Subcutaneous preadipocyte (primary cell): ENCODE results near the gene TAOK2. TPM values are rescaled to one million over a fixed set of nuclear protein-coding genes. Genes with fewer than 3 reads are reported as not detected.

Experiments used
- total RNA-seq: library from RNA; depleted of rRNA; stranded (reverse); fragments of >200 nt; gene quantifications from 2 replicates; pipeline ENCODE4 v1.2.3, GENCODE V29; 2012

The TAOK2 gene
- 32.3 and 42.2 TPM in 2 replicates for total RNA-seq

DNA sequence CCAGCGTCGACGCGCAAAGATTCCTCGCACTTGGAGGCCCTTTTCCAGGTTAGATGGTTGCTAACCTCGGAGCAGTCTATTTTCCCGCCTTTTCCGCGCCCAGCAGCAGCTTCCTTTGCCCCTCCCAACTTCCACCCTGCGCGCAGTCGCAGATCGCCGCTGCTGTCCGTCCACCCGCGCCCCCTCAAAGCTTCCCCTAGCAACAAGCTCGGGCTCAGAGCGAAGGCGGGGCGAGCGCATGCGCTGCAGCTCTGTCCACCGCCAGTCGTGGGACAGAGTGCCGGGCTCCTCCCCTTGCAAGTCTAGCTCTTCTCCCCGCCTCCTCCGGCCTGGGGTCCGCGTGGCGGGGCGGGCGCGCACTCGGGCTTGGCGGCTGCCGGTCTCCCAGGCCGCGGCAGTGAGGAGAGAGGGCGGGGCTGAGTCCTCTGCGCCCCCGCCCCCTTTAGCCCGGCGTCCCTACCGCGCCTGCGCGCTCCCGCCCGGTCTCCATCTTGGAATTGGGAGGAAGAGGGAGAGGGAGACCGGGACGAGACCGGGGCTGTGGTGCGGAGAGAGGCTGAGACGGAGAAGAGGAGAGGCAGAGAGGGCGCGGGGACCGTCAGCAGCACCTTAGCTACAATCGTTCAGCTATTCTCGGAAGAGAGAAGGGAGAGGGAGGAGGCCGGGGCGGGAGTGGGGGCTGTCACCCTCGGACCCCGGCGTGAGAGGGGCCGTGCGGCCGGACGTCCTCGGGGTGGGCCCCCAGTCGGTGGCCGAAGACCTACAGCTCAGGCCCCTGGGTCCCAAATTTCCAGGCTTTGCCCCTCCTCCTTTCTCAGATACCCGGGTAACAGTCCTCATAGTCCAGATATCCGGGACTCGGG is at the start of gene TAOK2:
TAOK2 (plus strand) TSS at position 485 of the 863 bp plus-strand sequence. CDS start 3,905 bp downstream, outside the sequence.

DNA sequence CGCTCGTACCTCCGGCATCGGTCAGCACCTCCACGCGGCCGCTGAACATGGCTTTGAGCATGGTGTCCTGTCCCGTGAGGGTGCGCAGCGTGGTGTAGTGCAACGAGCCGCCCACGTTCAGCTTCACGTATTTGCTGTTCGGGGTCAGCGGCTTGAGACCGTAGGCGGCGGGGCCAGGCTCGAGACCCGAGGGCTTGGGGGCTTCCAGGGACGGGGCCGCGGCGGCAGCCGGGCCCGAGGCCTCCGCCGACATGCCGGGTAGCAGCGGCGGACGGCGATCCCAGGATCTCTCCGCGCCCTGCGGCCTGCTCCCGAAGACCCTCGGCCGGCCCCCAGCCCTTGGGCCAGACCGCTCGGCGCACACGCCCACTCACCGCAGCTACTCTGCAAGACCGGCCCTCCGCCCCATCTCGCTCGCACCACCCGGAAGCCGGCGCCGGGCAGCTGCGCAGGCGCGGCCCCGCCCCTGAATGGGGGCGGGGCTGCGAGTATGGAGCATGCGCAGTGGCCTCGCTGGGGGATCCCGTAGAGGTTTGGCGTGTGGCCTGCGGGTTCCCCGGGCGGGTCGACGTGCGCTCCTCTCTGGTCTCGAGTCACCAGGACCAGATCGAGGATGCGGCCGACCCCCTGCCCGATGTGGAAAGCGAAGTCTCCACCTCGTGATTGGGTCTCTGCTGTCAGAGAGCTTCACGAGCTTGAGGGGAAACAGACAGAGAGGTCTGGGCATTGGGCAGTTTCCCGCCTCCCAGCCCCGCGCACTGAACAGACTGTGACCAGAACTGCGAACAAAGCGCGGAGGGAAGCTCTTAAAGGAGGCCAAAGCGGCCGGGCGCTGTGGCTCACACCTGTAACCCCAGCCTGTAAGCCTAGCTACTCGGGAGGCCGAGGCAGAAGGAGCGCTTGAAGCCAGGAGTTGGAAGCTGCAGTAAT is 47.6 kb upstream of the TAOK2 start, which contains the start of gene KCTD13:
KCTD13 (minus strand) TSS at position 446 of the 930 bp plus-strand sequence; CDS start at position 253, 193 bp downstream.

DNA sequence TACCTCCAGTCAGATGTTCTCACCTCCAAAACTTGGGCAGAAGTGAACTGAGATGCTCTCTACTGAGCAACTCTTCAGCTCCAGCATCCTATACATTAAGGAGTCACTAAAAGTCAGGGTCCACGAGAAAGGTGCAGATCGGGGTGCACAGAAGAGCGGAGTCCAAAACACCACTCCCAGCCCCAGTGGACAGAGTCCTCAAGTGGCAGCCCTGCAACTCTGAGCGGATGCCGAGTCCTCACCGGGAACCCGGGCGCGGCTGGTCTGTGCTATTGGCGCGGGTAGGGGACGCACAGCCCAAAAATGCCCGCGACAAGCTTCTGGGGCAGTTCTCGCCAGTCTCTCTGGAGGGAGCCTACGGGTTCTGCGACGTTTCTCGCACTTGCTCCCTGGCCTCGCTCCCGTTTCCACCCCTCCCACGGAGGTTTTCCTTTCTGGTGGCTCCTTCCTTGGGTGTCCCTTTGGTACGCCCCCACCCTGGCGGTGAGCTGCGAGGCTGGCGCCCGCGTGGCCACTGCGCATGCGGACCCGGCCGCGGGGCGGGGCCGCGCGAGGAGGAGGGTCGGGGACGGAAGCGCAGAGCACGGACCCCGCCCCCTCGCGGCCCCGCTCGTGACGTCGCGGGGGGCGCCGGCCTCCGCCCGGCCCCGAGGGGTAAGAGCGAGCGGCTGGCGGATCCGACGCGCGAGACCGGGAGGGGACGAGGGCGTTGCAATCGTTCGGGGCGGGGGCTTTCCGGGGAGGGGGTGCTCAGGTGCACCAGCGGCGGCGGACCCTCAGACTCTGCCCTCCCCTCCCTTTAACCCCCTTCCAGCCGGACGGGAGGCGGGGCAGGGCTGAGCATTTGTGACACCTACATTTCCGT is 12.0 kb upstream of the TAOK2 start, which contains the start of gene TMEM219:
TMEM219 (plus strand) TSS at position 601 of the 865 bp plus-strand sequence. CDS start 1,065 bp downstream, outside the sequence.

DNA sequence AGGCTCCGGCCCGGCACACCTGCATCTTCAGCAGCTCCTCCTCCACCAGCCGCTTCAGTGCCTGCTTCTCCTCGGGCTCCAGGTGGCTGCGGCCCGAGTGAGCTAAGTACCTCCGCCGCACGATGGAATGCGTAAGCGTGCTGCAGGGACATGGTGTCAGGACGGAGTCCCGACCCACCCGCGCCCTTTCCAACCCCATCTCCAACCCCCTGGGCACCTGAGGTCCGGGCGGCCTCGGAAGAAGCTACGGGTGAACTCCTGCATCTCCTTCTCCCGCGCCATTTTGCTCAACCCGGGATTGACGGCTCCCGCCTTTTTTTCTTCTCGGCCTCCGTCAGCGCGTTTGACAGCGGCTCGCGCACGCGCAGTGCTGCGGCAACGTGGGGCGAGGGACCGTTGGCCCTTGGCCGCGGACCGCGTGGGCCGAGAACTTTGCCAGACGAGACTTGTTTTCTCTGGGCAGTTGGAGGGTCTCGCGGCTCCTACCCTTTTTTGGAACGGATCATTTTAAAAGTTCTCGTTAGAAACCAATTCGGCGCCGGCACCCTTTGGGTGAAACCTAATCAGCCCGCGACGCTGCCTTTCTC is 21.7 kb downstream of the TAOK2 start, which contains the start of gene HIRIP3:
HIRIP3 (minus strand) TSS at position 294 of the 587 bp plus-strand sequence; CDS start at position 282, 12 bp downstream.

DNA sequence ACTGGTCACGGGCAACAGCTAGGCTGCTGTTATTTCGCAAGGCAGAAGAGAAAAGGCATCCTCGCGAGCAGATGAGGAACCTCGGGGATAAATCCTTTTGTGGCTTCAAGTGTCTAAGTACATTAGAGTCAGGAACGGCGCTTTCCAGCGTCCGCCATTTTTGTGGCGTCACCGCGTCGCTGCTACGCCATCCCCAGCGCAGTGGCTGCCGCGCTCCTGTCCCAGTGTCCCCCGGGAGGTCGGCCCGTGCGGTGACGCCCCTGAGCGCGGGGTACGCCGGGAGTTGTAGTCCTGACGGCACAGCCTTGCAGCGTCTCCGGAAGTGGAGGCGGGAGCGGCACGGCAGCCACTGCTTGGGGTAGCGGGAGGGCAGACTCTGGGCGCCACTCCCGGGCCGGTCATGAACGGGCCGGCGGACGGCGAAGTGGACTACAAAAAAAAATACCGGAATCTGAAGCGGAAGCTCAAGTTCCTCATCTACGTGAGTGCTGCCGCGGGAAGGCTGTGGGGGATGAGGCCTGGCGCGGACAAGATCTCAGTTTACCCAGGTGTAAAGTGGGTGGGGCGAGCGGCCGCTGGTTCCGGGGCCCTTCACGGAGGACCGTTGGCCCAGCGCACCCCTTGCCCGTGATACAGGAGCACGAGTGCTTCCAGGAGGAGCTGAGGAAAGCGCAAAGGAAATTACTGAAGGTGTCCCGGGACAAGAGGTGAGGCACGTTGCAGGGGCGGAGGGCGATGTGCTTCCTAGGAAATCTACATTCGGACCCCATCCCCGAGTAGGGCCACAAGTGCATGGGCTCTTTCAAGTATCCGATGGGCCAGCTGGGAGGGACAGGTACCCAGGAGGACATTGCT is 22.5 kb downstream of the TAOK2 start, which contains the start of gene INO80E:
INO80E (plus strand) TSS at position 331 of the 855 bp plus-strand sequence; CDS start at position 401, 70 bp downstream.

DNA sequence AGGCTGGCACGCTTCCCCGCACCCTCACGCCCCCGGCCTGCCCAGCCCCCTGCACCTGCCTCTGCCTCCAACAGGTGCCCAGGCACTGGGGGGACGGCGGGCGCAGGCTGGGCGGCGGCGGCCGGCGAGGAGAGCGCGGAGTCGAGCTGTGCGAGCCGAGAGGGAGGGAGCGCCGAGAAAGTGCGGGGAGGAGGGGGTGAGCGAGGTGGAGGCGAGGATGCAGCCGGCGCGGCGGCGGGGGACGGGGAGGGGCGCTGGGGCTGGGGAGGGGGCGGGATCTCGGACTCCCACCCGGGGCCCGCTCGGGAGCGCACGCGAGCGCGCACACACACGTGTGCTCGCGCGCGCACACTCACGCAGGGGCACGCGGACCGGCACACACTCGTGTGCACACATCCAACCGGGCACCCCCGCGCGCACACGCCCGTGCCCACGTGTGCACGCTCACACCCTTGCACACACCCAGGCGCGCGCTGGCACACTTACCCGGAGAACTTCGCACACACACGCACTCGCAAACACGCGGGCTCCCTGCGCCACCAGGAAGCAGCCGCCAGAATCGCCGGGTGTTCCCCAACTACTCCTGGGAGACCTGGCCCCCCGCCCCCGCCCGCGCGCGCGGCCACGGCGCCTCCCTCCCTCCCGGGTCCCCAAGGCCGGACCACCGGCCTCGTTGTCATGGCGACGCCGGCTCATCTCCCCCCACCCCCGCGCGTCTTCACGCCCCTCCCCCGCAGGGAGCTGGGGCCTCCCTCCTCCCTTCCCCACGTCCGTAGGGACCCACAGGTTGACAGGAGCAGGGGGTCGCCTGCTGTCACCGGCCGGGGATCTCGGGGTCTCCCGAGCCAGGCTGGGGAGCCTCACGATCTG is 37.4 kb downstream of the TAOK2 start, which contains the start of gene DOC2A:
DOC2A (minus strand) TSS at position 184 of the 870 bp plus-strand sequence. CDS start 805 bp downstream, outside the sequence.

DNA sequence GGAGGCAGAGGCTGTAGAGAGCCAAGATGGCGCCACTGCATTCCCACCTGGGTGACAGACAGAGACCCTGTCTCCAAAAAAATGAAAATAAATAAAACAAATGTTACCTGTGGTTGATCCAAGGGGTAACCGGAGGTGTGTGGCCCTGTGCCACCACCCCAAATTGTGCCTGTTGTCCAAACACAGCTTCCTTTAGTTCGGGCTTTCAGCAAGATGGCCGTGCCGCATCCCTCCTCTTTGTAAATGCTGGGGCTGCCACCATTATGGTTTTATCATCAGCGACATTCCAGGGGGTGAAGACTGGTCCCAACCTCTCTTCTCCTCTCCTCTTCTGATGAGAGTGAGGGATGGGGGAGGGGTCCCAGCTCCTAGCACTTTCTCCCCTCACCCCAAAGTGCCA is 49.2 kb downstream of the TAOK2 start, which contains the start of gene C16orf92:
C16orf92 (plus strand) TSS at position 312 of the 400 bp plus-strand sequence. CDS start 143 bp downstream, outside the sequence.

DNA sequence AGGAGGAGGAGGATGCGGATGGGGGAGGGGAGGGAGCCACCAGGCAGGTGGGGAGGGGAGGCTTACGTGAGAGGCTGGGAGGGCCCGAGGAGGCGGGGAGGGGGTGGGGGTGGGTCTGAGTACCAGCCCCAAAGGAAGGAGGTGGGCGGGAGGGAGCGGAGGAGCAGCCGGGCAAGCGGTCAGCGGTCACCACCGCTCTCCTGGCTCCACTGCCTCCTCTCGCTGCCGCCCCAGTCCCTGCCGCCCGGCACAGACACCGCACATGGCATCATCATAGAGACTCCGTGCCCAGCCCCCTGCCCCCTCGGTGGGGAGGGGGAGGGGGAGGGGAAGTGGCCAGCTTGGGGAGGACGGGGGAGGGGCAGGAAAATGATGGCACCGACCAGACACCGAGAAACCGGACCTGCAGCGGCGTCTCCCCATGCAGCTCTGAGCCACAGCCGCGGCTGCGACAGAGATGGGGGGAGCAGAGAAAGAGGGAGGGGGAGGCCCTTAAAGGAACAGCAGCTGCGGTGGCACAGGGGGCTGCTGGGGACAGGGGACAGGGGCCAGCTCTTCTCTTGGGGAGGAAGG is 57.3 kb downstream of the TAOK2 start, which contains the start of gene TLCD3B:
TLCD3B (minus strand) TSS at position 431 of the 573 bp plus-strand sequence. CDS start 744 bp downstream, outside the sequence.

Other genes with a start within 250 kb of the TAOK2 start
- gene C16orf54, start 227.9 kb upstream of the TAOK2 start, total RNA-seq = not detected in 2 replicates
- not detected in 2 replicates for gene ZG16, start 195.6 kb upstream of the TAOK2 start, total RNA-seq
- gene KIF22, start 183.1 kb upstream of the TAOK2 start, total RNA-seq = 47.0 and 73.7 TPM in 2 replicates
- gene MAZ, start 167.3 kb upstream of the TAOK2 start, total RNA-seq = 204 and 210 TPM in 2 replicates
- gene PRRT2, start 161.7 kb upstream of the TAOK2 start, total RNA-seq = 0.39 and 0.73 TPM in 2 replicates
- 13.6 and 19.9 TPM in 2 replicates for gene PAGR1, start 157.7 kb upstream of the TAOK2 start, total RNA-seq
- 246 and 329 TPM in 2 replicates for gene MVP, start 153.4 kb upstream of the TAOK2 start, total RNA-seq
- 57.7 and 65.4 TPM in 2 replicates for gene CDIPT, start 110.6 kb upstream of the TAOK2 start, total RNA-seq
- gene SEZ6L2, start 74.3 kb upstream of the TAOK2 start, total RNA-seq = 0.73 and 0.98 TPM in 2 replicates
- gene ASPHD1, start 73.4 kb upstream of the TAOK2 start, total RNA-seq = 2.3 and 4.4 TPM in 2 replicates
- 6.2 and 10.2 TPM in 2 replicates for gene KCTD13, start 47.6 kb upstream of the TAOK2 start, total RNA-seq
- 40.7 and 53.3 TPM in 2 replicates for gene TMEM219, start 11.8 kb upstream of the TAOK2 start, total RNA-seq
- gene HIRIP3, start 21.7 kb downstream of the TAOK2 start, total RNA-seq = 5.9 and 8.2 TPM in 2 replicates
- 18.7 and 21.7 TPM in 2 replicates for gene INO80E, start 22.4 kb downstream of the TAOK2 start, total RNA-seq
- gene DOC2A, start 37.2 kb downstream of the TAOK2 start, total RNA-seq = 0.20 and 0.37 TPM in 2 replicates
- not detected in 2 replicates for gene C16orf92, start 49.3 kb downstream of the TAOK2 start, total RNA-seq
- gene TLCD3B, start 57.4 kb downstream of the TAOK2 start, total RNA-seq = not detected in 2 replicates
- gene ALDOA, start 91.9 kb downstream of the TAOK2 start, total RNA-seq = 847 and 985 TPM in 2 replicates
- gene PPP4C, start 102.1 kb downstream of the TAOK2 start, total RNA-seq = 182 and 190 TPM in 2 replicates
- 0.39 TPM in 1 of 2 replicates, not detected in the other for gene TBX6, start 118.1 kb downstream of the TAOK2 start, total RNA-seq
- 6.6 and 9.2 TPM in 2 replicates for gene YPEL3, start 122.3 kb downstream of the TAOK2 start, total RNA-seq
- gene GDPD3, start 139.7 kb downstream of the TAOK2 start, total RNA-seq = 0.78 and 1.8 TPM in 2 replicates
- 50.0 and 59.2 TPM in 2 replicates for gene MAPK3, start 149.4 kb downstream of the TAOK2 start, total RNA-seq
- gene CORO1A, start 209.7 kb downstream of the TAOK2 start, total RNA-seq = 0.73 and 1.6 TPM in 2 replicates
- gene BOLA2B, start 219.8 kb downstream of the TAOK2 start, total RNA-seq = 47.7 and 168 TPM in 2 replicates
- gene SLX1A, start 220.0 kb downstream of the TAOK2 start, total RNA-seq = 37.5 and 42.6 TPM in 2 replicates
- 2.9 and 5.7 TPM in 2 replicates for gene SULT1A3, start 225.4 kb downstream of the TAOK2 start, total RNA-seq